GM18909 (cell line): ENCODE data around the gene GP5.

ENCODE experiments used
- ATAC-seq: cut with Tn5 transposase; IDR thresholded peaks from one replicate; pipeline ENCODE4 v1.9.1; 2021; ENCODE audit warnings: mild to moderate bottlenecking; ENCODE audit not compliant: unreplicated experiment, poor library complexity

The GP5 gene

GRCh38 chr3:194351952-194352536 is 47.0 kb downstream of the GP5 start:
- no peak for ATAC-seq

- ATAC-seq = no peak
Observed at GRCh38 chr3:194351080-194351672, 47.9 kb downstream of the GP5 start, which contains the start of gene CPN2. CPN2 (minus strand) TSS chr3:194351328; CDS start chr3:194342702, 8,626 bp downstream.

GRCh38 chr3:194350726-194351071 is 48.4 kb downstream of the GP5 start:
- ATAC-seq = no peak

- no peak for ATAC-seq
Observed at GRCh38 chr3:194348354-194348753, 50.7 kb downstream of the GP5 start.

GRCh38 chr3:194346621-194347020 is 52.4 kb downstream of the GP5 start:
- ATAC-seq = no peak

GRCh38 chr3:194346035-194346434 is 53.0 kb downstream of the GP5 start:
- no peak for ATAC-seq
